PC-3 (cell line): ENCODE results near the gene UHMK1. TPM values are rescaled to one million over a fixed set of nuclear protein-coding genes. Genes with fewer than 3 reads are reported as not detected.
"Not testable (repeated sequence)": the region's sequence is repeated elsewhere in the genome, so short reads cannot be mapped to it uniquely, and the experiment has no call there.

Source experiments
- ATAC-seq: fragments of 200-7000 bp; cut with Tn5 transposase; 2 replicates; pipeline ENCODE4 v1.9.1; 2020; ENCODE audit warnings: mild to moderate bottlenecking, moderate library complexity
- BruUV-seq: library from RNA; stranded (reverse); fragments of 400-500 nt; replicated peaks from 2 replicates; lab custom pipeline; 2021; lab: Mats Ljungman, UMichigan
- CTCF ChIA-PET: fragments of 300-600 bp; sonication (Branson Sonifier 250); formaldehyde crosslinking; loops from one replicate; lab custom pipeline; 2022; ENCODE audit warnings: antibody characterized with exemption; lab: Charles Lee
- POLR2A ChIA-PET: fragments of 300-600 bp; sonication (Branson Sonifier 250); formaldehyde crosslinking; loops from one replicate; lab custom pipeline; 2022; ENCODE audit warnings: antibody characterized with exemption; ENCODE audit not compliant: unreplicated experiment; lab: Charles Lee
- DNase-seq: peaks from one replicate; pipeline ENCODE4 v3.0.0-alpha.2; 2015
- H2AFZ ChIP-seq: fragments of 300-600 bp; sonication (generic); 2 replicates; pipeline ENCODE4 v1.6.0; 2016; ENCODE audit warnings: antibody characterized with exemption, low read length
- H3F3A ChIP-seq: fragments of 300-600 bp; sonication (generic); one replicate; pipeline ENCODE4 v1.6.0; 2017; ENCODE audit warnings: antibody characterized with exemption, low read length, control low read depth, mild to moderate bottlenecking; ENCODE audit not compliant: unreplicated experiment
- H3K27ac ChIP-seq: fragments of 300-600 bp; sonication (generic); 2 replicates; pipeline ENCODE4 v1.5.1; 2016; ENCODE audit warnings: mild to moderate bottlenecking, low read length
- H3K27me3 ChIP-seq: fragments of 300-600 bp; sonication (generic); 2 replicates; pipeline ENCODE4 v1.6.1; 2016; ENCODE audit warnings: low read length, mixed read lengths
- H3K36me3 ChIP-seq: fragments of 300-600 bp; sonication (generic); 2 replicates; pipeline ENCODE4 v1.6.1; 2016; ENCODE audit warnings: low read depth, mixed run types, low read length, mixed read lengths
- H3K4me1 ChIP-seq: fragments of 300-600 bp; sonication (generic); 2 replicates; pipeline ENCODE4 v1.5.1; 2016; ENCODE audit warnings: low read length; ENCODE audit not compliant: insufficient read depth
- H3K4me2 ChIP-seq: fragments of 300-600 bp; sonication (generic); 2 replicates; pipeline ENCODE4 v1.6.0; 2016; ENCODE audit warnings: low read length
- H3K4me3 ChIP-seq: fragments of 300-600 bp; sonication (generic); 2 replicates; pipeline ENCODE4 v1.5.1; 2016; ENCODE audit warnings: mild to moderate bottlenecking, low read length, mixed read lengths
- H3K79me2 ChIP-seq: fragments of 300-600 bp; sonication (generic); 2 replicates; pipeline ENCODE4 v1.6.1; 2017; ENCODE audit warnings: low read length, mixed read lengths
- H3K9ac ChIP-seq: fragments of 300-600 bp; sonication (generic); 2 replicates; pipeline ENCODE4 v1.6.0; 2016; ENCODE audit warnings: mild to moderate bottlenecking, low read length
- H3K9me2 ChIP-seq: fragments of 300-600 bp; sonication (generic); replicated peaks from 2 replicates; pipeline ENCODE4 v1.6.1; 2016; ENCODE audit warnings: mixed run types, low read length, mixed read lengths
- H3K9me3 ChIP-seq: fragments of 300-600 bp; sonication (generic); 2 replicates; pipeline ENCODE4 v1.6.1; 2016; ENCODE audit warnings: low read length, mixed read lengths
- H4K20me1 ChIP-seq: fragments of 300-600 bp; sonication (generic); 2 replicates; pipeline ENCODE4 v1.6.1; 2016; ENCODE audit warnings: low read length, mixed read lengths
- EZH2 ChIP-seq: fragments of 300-600 bp; sonication (generic); IDR thresholded peaks from one replicate; pipeline ENCODE4 v1.6.1; 2017; ENCODE audit warnings: antibody characterized with exemption, mild to moderate bottlenecking, low read length; ENCODE audit not compliant: unreplicated experiment
- EZH2phosphoT487 ChIP-seq: fragments of 300-600 bp; sonication (generic); IDR thresholded peaks from 2 replicates; pipeline ENCODE4 v1.6.1; 2018; ENCODE audit warnings: mild to moderate bottlenecking, antibody characterized with exemption, low read length, borderline replicate concordance
- intact Hi-C: fragments of 100-400 bp; cut with micrococcal nuclease; formaldehyde crosslinking; loops from 2 replicates; pipeline ENCODE4 v1.9.0; 2023
- total RNA-seq: library from RNA; depleted of rRNA; stranded (reverse); fragments of >200 nt; gene quantifications from 2 replicates; pipeline ENCODE4 v1.2.3, GENCODE V29; 2014
- TF ChIP-seq, protein P1 (sequence below): fragments of 300-600 bp; sonication (generic); conservative IDR thresholded peaks from 2 replicates; pipeline ENCODE4 v1.5.1; 2017; ENCODE audit warnings: antibody characterized with exemption, low read depth, mild to moderate bottlenecking, low read length

Gene UHMK1
- total RNA-seq, 1 experiment from 2014 or later, result 69.4 TPM

DNA sequence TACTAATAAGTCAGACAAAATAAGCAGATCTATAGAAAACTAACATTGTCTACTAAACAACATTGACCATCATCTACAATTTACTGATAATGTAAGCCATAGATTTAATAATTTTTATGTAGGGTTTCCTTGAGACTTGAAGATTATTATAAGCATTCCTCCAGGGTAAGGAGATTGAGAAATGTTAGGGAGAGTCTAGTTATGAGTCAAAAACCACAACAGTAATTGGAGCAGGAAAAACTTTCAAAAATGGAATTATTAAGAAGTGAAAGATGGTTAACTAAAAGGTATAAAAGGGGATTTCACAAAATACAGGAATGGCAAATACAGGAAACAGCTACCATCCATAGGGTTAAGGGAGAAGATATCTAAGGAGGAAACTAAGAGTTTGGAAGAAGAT, 12.4 kb upstream of the UHMK1 start:
- POLR2A ChIA-PET, result interaction anchor here (0.6 kb wide), 1 partner anchor 109 kb away, joined by 3 read pairs; no protein-coding TSS in a partner anchor
- CTCF ChIA-PET, result interaction anchor here (0.6 kb wide), 1 partner anchor 448 kb away, joined by 6 read pairs; no protein-coding TSS in a partner anchor
- intact Hi-C loops, result no loop called here

DNA sequence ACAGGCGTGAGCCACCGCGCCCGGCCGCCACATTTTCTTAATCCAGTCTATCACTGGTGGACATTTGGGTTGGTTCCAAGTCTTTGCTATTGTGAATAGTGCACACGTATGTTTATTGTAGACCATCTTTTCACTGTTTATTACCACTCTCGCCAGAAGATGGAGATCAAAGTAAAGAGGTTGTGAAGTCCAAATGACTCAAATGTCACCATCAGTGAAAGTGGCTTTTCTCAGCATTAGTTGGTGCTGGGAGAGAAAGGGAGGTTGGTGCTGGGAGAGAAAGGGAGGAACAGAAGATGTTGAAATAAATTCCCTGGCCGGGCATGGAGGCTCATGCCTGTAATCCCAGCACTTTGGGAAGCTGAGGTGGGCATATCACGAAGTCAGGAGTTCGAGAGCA, 10.4 kb upstream of the UHMK1 start:
- Histone ChIP-seq H3K27ac (no peak overlapping the region), H3K36me3 (no peaks in the 10 kb centered on the region), H3K27me3 (no peaks in the 10 kb centered on the region), H3K79me2 (no peaks in the 10 kb centered on the region), H3K9ac (no peak overlapping the region), H3K4me3 (no peak overlapping the region), H3K4me2 (no peak overlapping the region), H2AFZ (no peak overlapping the region), H3F3A (no peaks in the 10 kb centered on the region), H4K20me1 (no peaks in the 10 kb centered on the region), H3K9me2 (no peaks in the 10 kb centered on the region), H3K9me3 (no peaks in the 10 kb centered on the region), H3K4me1 (no peaks in the 10 kb centered on the region)
- ChIA-PET POLR2A (no interaction called here), CTCF (no interaction called here)
- BruUV-seq, result no TSS peak
- TF ChIP-seq EZH2phosphoT487 (no peak), EZH2 (no peak)
- TF ChIP-seq, protein P1, sequence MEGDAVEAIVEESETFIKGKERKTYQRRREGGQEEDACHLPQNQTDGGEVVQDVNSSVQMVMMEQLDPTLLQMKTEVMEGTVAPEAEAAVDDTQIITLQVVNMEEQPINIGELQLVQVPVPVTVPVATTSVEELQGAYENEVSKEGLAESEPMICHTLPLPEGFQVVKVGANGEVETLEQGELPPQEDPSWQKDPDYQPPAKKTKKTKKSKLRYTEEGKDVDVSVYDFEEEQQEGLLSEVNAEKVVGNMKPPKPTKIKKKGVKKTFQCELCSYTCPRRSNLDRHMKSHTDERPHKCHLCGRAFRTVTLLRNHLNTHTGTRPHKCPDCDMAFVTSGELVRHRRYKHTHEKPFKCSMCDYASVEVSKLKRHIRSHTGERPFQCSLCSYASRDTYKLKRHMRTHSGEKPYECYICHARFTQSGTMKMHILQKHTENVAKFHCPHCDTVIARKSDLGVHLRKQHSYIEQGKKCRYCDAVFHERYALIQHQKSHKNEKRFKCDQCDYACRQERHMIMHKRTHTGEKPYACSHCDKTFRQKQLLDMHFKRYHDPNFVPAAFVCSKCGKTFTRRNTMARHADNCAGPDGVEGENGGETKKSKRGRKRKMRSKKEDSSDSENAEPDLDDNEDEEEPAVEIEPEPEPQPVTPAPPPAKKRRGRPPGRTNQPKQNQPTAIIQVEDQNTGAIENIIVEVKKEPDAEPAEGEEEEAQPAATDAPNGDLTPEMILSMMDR, result peak; percentile 10; the same call in 1 of the 2 replicates
- intact Hi-C loops, result no loop called here
- DNase-seq (no peak), ATAC-seq (no peak)

More for the DNA sequence above, 12.4 kb upstream of the UHMK1 start:
- H3K9me3 ChIP-seq, result no peaks in the 10 kb centered on the region
- ATAC-seq, result no peak
- no peak overlapping the region for H3K9ac ChIP-seq
- H3K9me2 ChIP-seq, result no peaks in the 10 kb centered on the region
- H3K27ac ChIP-seq, result no peak overlapping the region
- DNase-seq, result no peak
- H4K20me1 ChIP-seq, result no peaks in the 10 kb centered on the region
- BruUV-seq, result no TSS peak
- no peak overlapping the region for H2AFZ ChIP-seq
- H3K4me3 ChIP-seq, result no peak overlapping the region
- H3K79me2 ChIP-seq, result no peaks in the 10 kb centered on the region
- H3K4me2 ChIP-seq, result no peak overlapping the region
- TF ChIP-seq EZH2phosphoT487, result no peak
- TF ChIP-seq, protein P1, result no peak
- no peak for TF ChIP-seq EZH2
- H3K36me3 ChIP-seq, result no peaks in the 10 kb centered on the region
- no peaks in the 10 kb centered on the region for H3K27me3 ChIP-seq
- H3K4me1 ChIP-seq, result no peaks in the 10 kb centered on the region
- H3F3A ChIP-seq, result no peaks in the 10 kb centered on the region

DNA sequence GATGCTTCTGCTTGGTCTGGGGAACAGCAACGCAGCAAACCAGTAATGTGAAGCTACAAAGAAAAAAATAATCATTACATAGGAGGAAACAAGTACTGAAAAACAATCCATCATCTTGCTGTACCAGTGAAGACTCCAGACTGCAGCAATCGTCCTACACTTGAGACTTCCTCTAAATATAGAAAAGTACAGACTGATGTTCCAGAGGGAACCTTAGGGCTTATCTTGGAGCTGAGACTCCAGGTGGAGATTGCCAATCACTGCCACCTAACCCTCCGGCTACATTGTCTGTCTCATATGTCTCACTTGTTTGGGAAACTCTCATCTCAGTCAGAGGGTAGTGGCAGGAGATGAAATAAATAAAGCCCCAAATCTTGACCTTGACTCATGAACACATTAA, 9.4 kb upstream of the UHMK1 start:
- Histone ChIP-seq H3K27ac (no peak overlapping the region), H3F3A (no peaks in the 10 kb centered on the region), H3K9me2 (no peaks in the 10 kb centered on the region), H3K4me2 (no peak overlapping the region), H3K9me3 (no peaks in the 10 kb centered on the region), H3K9ac (no peak overlapping the region), H2AFZ (no peak overlapping the region), H3K79me2 (no peaks in the 10 kb centered on the region), H3K4me1 (no peaks in the 10 kb centered on the region), H4K20me1 (no peaks in the 10 kb centered on the region), H3K36me3 (no peaks in the 10 kb centered on the region), H3K4me3 (no peak overlapping the region), H3K27me3 (no peaks in the 10 kb centered on the region)
- ATAC-seq, result no peak
- ChIA-PET POLR2A (no interaction called here), CTCF (no interaction called here)
- TF ChIP-seq, protein P1, result no peak
- TF ChIP-seq EZH2, result no peak
- TF ChIP-seq EZH2phosphoT487, result no peak
- no TSS peak for BruUV-seq
- intact Hi-C loops, result no loop called here
- DNase-seq, result no peak

DNA sequence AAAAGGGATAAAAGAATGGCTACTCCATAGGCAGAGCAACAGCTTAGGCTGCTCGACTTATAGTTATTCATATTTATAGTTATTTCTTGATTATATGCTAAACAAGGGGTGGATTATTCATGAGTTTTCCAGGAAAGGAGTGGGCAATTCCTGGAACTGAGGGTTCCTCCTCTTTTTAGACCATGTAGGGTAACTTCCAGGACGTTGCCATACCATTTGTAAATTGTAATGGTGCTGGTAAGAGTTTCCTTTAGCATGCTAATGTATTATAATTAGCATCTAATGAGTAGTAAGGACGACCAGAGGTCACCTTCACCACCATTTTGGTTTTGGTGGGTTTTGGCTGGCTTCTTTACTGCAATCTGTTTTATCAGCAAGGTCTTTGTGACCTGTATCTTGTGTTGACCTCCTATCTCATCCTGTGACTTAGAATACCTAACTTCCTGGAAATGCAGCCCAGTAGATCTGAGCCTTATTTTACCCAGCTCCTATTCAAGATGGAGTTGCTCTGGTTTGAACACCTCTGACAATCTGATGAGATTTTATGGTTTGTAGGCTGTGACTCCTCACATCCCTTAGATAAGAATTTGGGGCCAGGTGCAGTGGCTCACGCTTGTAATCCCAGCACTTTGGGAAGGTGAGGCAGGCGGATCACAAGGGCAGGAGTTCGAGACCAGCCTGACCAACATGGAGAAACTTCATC, 1.9 kb upstream of the UHMK1 start:
- H3K4me2 ChIP-seq, H3K27ac ChIP-seq, H3K9ac ChIP-seq, H3K27me3 ChIP-seq, H3K9me3 ChIP-seq, BruUV-seq, H3F3A ChIP-seq, H3K4me3 ChIP-seq, H2AFZ ChIP-seq, H3K9me2 ChIP-seq, ATAC-seq, DNase-seq, H4K20me1 ChIP-seq, POLR2A ChIA-PET, H3K36me3 ChIP-seq, CTCF ChIA-PET: not testable (repeated sequence)
- peaks cover 18% of the 10 kb centered on the region for H3K4me1 ChIP-seq
- intact Hi-C loops, result loop anchor here (5.0 kb wide), 2 partner anchors 202 to 438 kb away; no protein-coding TSS in a partner anchor
- peaks cover 39% of the 10 kb centered on the region for H3K79me2 ChIP-seq
